Dedifferentiated amniotic fluid mesenchymal stem cell (primary cell): ENCODE data around the gene CCDC187.

Experiments used
- DNase-seq: peaks from one replicate; pipeline ENCODE4 v3.0.0-alpha.2; 2016; ENCODE audit errors: extremely low spot score

CCDC187 gene

DNA sequence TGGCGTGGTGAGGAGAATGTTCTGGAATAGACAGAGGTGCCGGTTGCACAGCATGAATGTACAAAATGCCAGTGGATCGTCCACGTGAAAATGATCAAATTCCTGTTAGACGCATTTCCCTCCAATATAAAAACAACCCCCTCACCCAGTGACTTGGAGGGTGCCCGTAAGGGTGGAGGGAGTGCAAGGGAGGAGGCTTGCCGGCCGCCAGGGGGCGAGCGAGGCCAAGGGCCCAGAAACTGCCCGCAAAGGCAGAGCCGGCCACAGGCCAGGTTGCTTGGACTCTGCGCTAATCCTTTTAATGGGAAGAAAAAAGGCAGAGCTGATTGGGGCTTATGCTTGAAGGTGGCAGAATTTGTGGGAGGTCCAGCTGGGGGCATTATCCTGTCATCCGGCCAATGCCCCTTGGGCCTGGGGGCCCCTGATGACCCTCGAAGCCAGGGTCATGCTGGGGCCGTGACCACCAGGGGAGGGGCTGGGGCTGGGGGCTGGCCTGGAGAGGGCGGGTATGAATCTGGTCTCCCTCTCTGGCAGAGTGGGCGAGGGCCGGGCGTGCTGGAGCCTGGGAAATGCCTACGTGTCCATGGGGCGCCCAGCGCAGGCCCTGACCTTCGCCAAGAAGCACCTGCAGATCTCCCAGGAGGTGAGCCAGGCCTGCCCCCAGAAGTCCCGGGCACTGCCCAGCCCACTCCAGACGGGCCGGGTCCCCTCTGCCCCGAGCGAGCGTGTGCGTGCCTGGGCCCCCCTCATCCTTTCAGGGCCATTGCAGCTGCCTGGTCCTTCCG is 35.5 kb upstream of the CCDC187 start:
- no peak for DNase-seq

DNA sequence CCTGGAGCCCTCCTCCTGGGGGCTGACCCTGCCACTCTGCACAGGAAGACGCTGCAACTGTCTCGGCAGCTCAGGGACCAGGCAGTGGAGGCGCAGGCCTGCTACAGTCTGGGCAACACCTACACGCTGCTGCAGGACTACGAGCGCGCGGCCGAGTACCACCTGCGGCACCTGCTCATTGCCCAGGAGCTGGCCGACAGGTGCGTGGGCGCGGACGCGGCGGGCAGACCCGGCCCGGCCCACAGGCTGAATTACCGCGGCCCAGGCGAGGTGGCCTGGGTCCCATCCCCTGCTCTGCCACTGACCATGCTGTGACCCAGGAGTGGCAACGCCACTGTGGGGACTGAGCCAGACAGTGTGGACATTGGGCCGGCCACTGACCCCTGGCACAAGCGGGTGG is 34.6 kb upstream of the CCDC187 start:
- no peak for DNase-seq

DNA sequence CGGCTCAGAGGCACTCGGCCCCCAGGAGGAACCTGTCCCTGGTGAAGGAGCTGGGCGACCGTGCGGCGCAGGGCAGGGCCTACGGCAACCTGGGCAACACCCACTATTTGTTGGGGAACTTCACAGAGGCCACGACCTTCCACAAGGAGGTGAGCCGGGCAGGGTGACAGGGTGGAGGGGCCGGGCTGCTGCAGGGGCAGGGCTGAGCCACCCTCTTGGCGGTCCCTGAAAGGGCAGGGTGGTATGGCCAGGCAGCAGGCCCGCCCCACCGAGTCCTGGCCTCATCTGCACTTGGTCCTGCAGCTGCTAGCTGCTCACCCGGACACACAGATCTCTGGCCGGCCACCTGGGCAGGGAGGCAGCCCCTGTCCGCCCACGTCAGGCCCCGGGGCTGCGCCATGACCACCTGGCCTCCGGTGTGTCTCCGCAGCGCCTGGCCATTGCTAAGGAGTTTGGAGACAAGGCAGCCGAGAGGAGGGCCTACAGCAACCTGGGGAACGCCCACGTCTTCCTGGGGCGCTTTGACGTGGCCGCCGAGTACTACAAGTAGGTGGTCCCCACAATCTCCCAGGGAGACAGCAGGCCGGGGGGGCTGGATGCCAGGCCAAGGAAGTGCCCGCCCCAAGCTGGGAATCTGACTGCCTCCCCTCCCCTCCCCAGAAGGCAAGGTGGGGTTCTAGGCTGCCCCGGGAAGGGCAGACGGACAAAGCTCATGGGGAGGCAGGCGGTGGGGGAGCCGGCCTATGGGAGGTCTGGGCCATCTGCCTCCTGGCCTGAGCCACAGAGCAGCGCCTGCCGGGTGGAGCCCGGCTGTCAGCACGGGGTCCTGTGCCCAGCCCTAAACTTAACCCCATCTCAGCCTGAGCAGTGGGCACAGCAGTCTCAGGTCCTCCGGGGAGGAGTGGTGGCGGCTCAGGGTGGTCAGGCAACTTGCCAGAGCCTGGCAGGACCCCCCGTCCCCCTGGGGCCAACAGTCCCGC is 33.8 kb upstream of the CCDC187 start:
- no peak for DNase-seq

DNA sequence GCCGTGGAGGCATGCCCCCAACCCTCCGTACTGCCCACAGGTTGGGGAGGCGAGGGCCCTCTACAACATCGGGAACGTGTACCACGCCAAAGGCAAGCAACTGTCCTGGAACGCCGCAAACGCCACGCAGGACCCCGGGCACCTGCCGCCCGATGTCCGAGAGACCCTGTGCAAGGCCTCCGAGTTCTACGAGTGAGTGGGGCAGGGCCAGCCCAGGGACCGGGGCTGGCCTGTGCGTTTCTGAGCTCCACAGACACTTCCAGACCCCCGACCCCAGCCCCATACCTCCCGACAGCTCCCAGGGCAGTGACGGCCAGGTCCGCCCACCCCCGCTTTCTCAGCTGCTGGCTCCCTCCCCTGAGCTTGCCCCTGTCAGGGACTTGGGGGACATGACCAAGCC is 33.0 kb upstream of the CCDC187 start:
- no peak for DNase-seq

DNA sequence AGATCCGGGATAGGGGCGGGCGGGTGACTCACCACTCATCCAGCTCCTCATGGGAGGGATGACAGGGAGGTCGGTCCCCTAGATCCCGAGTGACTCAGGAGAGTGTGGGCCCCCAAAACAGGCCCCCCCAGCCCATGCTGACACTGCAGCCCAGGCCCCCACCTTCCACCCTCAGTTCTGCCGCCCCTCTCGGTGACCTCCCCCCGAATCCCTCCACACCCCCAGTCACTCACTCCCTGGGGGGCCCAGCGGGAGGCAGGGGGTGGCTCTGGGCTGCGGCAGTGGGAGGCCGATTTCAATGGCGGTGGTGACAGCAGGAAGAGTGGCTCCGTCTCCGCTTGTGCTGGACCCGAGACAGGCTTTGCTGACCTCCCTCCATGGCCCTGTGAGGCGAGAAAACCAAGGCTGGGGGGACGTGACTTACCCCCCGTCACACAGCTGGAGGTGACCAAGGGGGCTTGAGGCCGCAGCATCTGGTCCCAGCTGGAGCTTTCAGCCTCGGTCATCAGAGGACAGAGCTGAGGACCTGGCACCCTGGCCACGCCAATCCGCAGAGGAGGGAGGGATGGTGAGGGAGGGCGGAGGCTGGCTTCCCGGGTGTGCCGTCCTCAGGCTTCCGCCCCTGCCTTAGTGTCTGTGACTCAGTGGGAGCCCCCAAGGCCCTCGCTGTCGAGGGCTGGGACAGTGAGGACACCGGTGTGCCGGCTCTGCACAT is 32.4 kb upstream of the CCDC187 start:
- DNase-seq = no peak

DNA sequence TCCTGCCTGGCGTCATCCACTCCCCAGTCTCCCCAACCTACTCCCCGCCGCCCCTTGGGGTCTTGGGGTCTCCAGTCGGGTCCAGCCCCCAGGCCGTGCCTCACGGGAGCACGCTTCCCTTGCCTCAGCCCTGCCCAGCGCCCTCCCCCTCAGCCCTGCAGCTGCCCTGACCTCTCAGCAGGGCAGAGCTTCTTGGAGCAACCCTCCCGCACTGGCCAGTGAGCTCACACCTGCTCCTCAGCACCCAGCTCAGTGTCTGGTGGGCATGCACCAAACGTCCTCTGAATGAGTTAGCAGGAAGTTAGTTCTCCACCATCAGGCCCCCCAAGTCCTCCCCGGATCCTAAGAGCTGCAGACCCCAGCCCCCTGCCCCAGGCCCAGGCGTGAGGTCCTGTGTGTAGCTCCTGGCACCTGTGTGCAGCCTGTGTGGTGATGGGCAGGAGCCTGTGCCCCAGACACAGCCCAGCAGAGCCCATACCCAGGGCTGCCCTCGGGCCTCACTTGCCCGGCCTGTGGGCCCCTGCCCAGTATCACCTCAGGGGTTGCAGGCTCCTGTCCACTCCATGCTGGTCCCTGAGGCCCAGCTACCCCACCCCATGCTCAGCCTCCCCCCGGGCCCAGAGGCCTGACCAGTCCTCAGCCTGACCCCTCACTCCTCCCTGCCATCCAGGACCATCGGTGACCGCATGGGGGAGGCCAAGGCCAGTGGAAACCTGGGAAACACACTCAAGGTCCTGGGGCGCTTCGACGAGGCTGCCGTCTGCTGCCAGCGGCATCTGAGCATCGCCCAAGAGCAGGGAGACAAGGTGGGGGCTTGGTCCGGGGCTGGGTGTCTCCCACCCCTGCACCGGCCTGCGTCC is 31.6 kb upstream of the CCDC187 start:
- no peak for DNase-seq

DNA sequence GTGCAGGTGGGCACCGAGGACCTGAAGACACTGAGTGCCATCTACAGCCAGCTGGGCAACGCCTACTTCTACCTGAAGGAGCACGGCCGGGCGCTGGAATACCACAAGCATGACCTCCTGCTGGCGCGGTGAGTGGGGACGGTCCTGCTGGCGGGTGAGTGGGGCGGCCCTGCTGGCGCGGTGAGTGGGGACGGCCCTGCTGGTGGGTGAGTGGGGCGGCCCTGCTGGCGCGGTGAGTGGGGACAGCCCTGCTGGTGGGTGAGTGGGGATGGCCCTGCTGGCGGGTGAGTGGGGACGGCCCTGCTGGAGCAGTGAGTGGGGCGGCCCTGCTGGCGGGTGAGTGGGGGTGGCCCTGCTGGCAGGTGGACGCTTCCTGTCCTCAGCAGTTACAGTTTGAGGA is 30.6 kb upstream of the CCDC187 start:
- no peak for DNase-seq

DNA sequence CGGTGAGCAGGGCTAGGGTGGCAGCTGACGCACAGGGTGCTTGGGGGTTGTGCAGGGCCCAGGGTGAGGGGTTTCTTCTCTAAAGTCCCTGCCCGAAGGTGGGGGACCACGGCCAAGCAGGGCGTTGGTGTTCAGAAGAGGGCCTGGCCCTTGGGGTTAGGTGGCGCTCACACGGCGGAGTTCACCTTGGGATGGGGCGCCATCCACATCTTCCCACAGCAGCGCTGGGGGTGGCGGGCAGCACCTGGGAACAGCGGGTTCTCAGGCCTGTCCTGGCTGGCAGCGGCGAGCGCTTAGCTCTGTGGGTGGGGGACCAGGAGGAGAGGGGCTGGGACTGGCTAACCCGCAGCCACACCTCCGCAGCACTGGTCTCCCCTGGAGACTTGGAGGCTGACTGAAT is 29.6 kb upstream of the CCDC187 start:
- no peak for DNase-seq

DNA sequence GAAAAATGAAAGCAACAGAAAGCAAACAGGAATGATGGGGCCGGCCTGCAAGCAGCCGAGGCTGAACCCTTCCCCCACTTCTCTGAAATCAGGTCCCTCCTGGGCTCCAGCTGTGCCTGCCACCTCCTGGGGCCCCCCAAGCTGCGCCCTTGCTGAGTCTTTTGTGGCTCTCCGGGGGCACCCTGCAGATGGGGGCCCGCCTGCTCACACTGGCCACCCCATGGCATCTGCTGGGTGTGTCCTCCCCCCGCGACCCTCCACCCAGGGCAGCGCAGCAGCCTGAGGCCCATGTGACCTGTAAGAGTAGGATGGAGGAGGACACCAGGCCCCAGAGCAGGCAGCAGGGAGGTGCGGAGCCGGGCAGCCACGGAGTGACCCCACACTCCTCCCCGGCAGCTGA is 29.2 kb upstream of the CCDC187 start:
- DNase-seq = no peak

DNA sequence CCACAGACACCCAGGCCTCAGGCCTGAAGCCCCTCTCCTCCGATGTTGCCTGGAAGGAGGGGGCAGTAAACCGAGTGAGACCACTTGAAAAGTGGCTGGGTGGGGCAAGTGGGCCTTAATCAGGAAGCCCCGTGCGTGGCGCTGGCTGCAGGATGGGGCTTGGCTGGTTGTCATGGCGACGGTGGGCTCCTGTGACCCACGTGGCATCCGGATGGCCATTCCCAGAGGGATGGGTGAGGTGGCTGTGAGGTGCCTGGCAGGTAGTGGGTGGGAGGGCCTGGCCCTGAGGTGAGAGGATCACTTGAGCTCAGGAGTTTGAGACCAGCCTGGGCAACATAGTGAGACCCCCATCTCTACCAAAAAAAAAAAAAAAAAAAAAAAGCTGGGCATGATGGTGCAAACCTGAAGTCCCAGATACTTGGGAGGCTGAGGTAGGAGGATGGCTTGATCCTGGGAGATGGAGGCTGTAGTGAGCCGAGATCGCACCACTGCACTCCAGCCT is 28.6 kb upstream of the CCDC187 start:
- DNase-seq = no peak

DNA sequence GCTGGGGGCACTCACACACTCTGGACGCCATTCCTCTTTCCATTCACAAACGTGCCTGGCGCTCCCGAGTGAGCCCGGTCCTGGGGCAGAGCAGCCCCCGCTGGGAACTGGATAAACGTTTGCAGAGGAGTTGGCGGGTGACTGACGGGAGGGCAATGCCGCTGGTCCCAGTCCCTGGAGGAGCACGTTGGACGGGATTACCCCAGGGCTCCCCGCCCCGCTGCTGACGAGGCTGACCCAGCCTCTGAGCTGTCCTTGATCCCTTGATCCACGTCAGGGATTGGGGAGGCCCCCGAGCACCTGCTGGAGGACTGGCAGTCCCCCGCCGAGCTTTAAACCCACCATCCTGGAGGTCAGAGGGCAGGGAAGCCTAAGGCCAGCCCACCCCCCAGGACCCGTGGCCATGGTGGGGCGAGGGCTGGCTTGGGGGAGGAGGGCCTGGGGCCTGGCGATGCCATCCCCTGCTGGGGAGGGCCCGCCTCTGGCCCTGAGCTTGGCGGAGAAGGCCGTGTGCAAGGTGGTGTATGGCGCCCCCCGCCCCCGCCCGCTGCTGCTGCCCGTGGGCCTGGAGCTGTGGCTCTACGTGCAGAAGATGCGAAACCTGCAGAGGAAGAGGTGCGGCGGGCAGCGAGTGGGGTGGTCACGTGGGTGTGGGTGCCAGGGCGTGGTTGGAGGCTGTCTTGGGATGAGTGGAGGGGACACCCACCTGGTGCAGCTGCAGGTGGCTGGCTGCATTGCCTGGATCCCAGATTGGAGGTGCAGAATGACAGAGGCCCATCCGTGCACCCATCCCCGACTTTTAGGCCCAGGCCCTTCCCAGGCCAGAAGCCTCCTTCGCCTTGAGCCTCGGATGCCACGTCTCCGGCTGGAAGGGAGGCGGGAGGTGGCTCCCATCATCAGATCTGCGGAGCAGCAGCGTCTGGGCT is 27.9 kb upstream of the CCDC187 start:
- DNase-seq = no peak

DNA sequence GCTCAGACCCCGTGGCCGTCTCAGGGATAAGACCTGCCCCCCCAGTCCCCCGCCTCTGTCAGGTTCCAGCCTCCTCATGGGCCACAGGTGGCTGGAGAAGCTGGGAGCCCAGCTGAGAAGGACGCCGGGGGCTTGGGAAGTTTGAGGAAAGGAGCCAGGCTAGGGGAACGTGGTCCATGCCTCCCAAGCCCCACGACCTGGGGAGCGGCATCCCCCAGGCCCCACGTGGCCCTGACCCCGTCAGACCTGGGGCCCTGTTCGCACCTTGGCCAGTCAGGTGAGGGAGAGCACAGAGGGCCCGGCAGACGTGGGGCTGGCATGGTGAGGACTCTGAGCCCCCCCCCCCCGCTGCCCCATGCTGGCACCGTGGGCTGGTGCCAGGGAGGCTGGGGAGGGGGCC is 27.1 kb upstream of the CCDC187 start:
- DNase-seq = no peak

DNA sequence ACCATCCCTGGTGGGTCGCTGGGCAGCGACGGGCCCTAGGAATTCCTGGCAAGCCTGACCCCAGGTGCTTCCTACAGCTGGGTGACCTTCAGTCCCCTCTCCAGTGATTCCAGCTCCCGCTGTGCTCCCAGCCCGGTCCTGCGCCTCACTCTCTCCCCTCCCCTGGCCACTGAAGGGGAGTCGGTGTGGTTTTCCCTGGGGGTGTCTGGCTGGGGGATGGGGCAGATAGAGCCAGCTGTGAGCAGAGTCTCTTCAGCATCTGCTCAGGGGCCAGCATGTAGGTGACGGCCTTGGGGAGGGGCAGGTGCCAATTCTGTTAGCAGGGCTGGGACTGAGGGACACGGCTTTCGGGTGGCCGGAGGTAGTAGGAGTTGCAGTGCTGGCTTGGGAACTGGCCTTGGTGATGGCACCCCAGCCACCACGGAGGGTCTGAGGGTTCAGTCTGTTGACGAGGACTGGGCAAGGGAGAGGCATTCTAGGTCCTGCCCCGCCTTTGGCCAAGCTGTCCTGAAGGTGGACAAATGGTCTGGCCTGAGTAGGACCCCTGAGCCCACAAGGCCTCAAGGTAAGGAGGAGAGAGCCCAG is 26.6 kb upstream of the CCDC187 start:
- no peak for DNase-seq

DNA sequence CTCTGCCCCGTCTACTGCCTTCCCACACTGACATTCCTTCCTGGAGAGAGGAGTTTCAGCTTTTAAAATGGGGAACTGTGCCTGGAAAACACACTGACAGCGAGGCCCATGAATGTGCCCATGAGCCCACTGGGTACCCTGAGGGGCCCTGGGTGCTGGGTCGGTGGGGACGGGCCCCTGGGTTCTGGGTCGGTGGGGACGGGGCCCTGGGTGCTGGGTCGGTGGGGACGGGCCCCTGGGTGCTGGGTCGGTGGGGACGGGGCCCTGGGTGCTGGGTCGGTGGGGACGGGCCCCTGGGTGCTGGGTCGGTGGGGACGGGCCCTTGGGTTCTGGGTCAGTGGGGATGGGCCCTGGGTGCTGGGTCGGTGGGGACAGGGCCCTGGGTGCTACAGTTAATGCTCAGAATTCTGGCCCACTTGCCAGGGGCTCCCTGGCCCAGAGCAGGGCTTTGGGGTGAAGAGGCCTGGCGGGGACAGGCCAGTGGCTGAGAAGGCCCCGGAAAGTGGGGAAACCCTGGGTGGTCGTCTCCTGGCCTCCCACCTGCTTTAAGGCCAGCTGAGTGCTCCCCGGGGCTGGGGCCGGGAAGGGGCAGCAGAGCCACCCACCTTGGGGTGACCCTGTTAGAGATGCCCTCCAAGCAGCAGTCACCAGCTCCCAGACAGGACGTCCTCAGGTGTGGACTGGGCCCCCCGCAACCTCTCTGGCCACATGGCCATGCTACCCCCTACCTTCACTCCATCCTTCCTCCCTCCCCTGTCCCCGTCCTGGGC is 25.9 kb upstream of the CCDC187 start:
- DNase-seq = no peak

DNA sequence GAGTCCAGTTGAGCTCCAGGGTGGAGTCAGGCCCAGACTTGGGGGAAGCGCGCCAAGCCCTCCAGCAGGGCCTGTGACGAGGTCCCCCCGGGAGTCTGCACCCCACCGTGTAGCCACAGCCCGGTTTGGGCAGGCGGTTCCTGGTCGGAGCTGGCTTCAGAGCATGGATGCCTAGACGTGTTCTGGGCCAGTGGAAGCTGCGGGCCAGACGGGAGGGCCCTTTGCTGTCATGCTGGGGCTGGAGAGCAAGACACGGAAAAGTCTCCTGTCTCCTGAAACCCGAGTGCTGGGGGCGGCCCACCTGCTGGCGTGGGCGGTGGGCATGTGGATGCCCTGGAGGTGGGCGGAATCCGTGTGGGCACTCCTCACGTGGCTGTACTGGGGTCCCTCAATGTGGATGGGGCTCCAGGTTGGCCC is 25.3 kb upstream of the CCDC187 start:
- DNase-seq = no peak

DNA sequence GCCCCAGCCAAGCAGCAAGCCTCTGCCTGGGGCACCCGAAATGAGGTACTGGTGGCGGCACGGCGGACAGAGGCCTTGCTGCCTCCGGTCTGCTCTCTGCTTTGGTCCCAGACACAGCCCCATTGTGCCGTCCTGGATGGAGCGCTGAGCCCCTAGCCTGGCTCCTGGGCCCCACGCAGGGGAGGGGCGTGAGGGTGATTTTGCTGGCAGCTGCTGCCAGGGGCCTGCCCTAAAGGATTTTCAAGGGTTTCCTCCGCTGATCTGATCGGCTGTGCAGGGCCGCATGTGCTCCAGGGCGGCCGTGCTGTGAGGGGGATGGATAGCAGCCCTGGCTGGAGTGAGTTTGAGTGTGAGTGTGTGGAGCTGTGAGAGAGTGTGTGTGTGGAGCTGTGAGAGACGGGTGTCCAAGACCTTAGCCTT is 24.7 kb upstream of the CCDC187 start:
- peak; percentile 47 for DNase-seq

DNA sequence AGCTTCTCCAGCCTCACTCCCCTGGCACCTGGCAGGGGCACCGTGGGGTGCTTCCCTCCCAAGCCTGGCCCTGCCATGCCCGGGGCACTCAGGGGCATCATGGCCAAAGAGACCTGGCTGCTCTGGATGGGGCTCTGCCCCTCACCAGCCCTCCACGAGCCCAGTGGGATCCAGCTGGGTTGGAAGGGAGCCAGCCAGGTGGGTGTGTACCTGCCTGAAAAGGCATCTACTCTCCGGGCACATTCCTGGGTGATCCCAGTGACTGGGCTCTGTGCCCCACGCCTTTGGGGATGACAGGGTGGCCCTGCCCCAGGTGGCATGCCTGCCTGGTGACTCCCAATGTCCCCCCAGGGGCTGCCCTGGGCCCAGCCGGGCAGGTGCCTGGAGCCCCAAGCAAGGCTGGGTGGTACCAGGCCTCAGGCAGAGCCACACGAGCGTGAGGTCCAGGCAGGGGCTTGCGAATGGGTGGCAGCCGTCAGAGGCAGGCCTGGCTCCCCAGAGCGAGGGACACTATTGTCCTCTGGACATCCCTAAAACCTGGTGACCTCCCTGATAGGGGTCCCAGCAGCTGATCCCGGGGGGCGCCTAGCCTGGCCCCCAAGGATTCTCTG is 24.2 kb upstream of the CCDC187 start:
- no peak for DNase-seq

DNA sequence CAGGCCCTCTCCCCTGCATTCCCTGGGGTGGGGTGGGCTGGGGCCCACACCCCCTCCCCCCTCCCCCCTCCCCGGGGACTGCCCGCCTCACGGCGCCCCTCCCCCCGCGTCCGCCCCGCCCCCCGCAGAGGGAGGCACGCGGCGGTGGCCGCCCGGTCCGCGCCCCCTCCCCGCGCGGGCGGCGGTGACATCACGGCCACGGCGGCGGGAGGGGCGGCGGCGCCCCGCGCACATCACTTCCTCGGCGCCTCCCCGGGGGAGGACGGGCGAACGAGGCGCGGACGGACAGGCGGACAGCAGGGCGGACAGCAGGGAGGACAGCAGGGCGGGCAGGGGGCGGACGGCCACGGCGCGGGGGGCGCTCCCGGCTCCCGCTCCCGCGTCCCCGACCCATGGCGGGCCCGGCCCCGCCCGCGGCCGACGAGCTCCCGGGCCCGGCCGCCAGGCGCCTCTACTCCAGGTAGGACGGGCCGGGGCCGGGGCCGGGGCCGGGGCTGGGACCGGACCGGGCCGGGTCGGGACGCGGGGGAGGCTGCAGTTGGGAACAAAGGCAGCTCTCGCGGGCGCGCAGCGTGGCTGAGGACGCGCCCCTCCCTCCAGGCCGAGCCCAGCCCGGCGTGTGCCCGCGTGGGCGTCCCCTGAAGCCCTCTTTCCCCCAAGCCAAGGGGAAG is 23.5 kb upstream of the CCDC187 start, which contains the start of gene GPSM1:
TSS of gene GPSM1 (plus strand) at position 236 of the 671 bp plus-strand sequence. CDS start at position 393, 157 bp downstream.
- DNase-seq = peak; percentile 23
